Measurements from ENCODE around the gene TEX52.
"Not testable (repeated sequence)": the region's sequence is repeated elsewhere in the genome, so short reads cannot be mapped to it uniquely, and the experiment has no call there.

TEX52 gene

GRCh38 chr12:2863402-2863801 lies 6.6 kb upstream of the TEX52 start:
- DNase-seq = not testable (repeated sequence)

- no peak for DNase-seq
Observed at GRCh38 chr12:2862876-2863275, 6.0 kb upstream of the TEX52 start.

GRCh38 chr12:2860170-2860569 lies 3.3 kb upstream of the TEX52 start:
- no peak for DNase-seq

- DNase-seq = no peak
Observed at GRCh38 chr12:2858944-2859421, 2.1 kb upstream of the TEX52 start.

GRCh38 chr12:2858334-2858733 lies 1.5 kb upstream of the TEX52 start:
- no peak for DNase-seq

- no peak for DNase-seq
Observed at GRCh38 chr12:2857576-2857975, 737 bp upstream of the TEX52 start.

- no peak for DNase-seq
Observed at GRCh38 chr12:2856051-2856450, 788 bp downstream of the TEX52 start.

- no peak for DNase-seq
Observed at GRCh38 chr12:2855546-2855945, 1.3 kb downstream of the TEX52 start.

GRCh38 chr12:2854669-2855453 lies 2.0 kb downstream of the TEX52 start:
- DNase-seq = no peak

GRCh38 chr12:2853626-2854025 lies 3.2 kb downstream of the TEX52 start:
- no peak for DNase-seq

- no peak for DNase-seq
Observed at GRCh38 chr12:2851931-2852330, 4.9 kb downstream of the TEX52 start.

- DNase-seq = no peak
Observed at GRCh38 chr12:2845280-2845679, 11.6 kb downstream of the TEX52 start.

GRCh38 chr12:2844786-2845185 lies 12.1 kb downstream of the TEX52 start:
- no peak for DNase-seq

- no peak for DNase-seq
Observed at GRCh38 chr12:2842948-2843347, 13.9 kb downstream of the TEX52 start.

- no peak for DNase-seq
Observed at GRCh38 chr12:2841056-2841650, 15.7 kb downstream of the TEX52 start.

GRCh38 chr12:2836574-2836973 lies 20.3 kb downstream of the TEX52 start:
- no peak for DNase-seq

GRCh38 chr12:2835691-2836403 lies 21.0 kb downstream of the TEX52 start:
- no peak for DNase-seq

GRCh38 chr12:2834581-2835491 lies 22.0 kb downstream of the TEX52 start, which contains the start of gene NRIP2:
TSS of gene NRIP2 (minus strand) at chr12:2835035. CDS start at chr12:2834983, 52 bp downstream.
- DNase-seq = no peak

- no peak for DNase-seq
Observed at GRCh38 chr12:2833810-2834209, 23.0 kb downstream of the TEX52 start.

- DNase-seq = peak; percentile 39 to 42
Observed at GRCh38 chr12:2833327-2833726, 23.5 kb downstream of the TEX52 start.

- no peak for DNase-seq
Observed at GRCh38 chr12:2832550-2833127, 24.2 kb downstream of the TEX52 start.

- no peak for DNase-seq
Observed at GRCh38 chr12:2829275-2829674, 27.6 kb downstream of the TEX52 start.
